Endodermal cell (in vitro differentiated cells): Measurements from ENCODE around the gene BAX. TPM values are rescaled to one million over a fixed set of nuclear protein-coding genes. Genes with fewer than 3 reads are reported as not detected.

Experiments
- DNase-seq: peaks from one replicate; pipeline ENCODE4 v3.0.0-alpha.2; 2017
- H3K27ac ChIP-seq: 2 replicates; pipeline ENCODE4 v1.5.1; 2013; ENCODE audit warnings: mild to moderate bottlenecking, low read depth, low read length, moderate library complexity
- H3K27me3 ChIP-seq: 2 replicates; pipeline ENCODE4 v1.6.1; 2013; ENCODE audit warnings: mild to moderate bottlenecking, low read length, moderate library complexity; ENCODE audit not compliant: insufficient read depth, control insufficient read depth, poor library complexity, severe bottlenecking
- H3K36me3 ChIP-seq: 2 replicates; pipeline ENCODE4 v1.7.0; 2013; ENCODE audit warnings: mild to moderate bottlenecking, low read length, moderate library complexity; ENCODE audit not compliant: control insufficient read depth, insufficient read depth
- H3K4me1 ChIP-seq: one replicate; pipeline ENCODE4 v1.7.0; 2013; ENCODE audit warnings: low read length; ENCODE audit not compliant: control insufficient read depth, insufficient read depth
- H3K4me3 ChIP-seq: 2 replicates; pipeline ENCODE4 v1.5.1; 2013; ENCODE audit warnings: mild to moderate bottlenecking, low read length, moderate library complexity
- H3K9ac ChIP-seq: 2 replicates; pipeline ENCODE4 v1.6.1; 2013; ENCODE audit warnings: mild to moderate bottlenecking, low read length, moderate library complexity; ENCODE audit not compliant: poor library complexity, severe bottlenecking; ENCODE audit errors: extremely low read depth
- H3K9me3 ChIP-seq: 2 replicates; pipeline ENCODE4 v1.6.1; 2013; ENCODE audit warnings: mild to moderate bottlenecking, low read length, moderate library complexity; ENCODE audit not compliant: control insufficient read depth
- H3K27ac Mint-ChIP-seq: 2 replicates; pipeline ENCODE4 v1.8.0; 2020; ENCODE audit warnings: mixed read lengths
- H3K27me3 Mint-ChIP-seq: 2 replicates; pipeline ENCODE4 v1.8.0; 2021; ENCODE audit warnings: mild to moderate bottlenecking, mixed read lengths; ENCODE audit not compliant: insufficient read depth
- H3K36me3 Mint-ChIP-seq: 2 replicates; pipeline ENCODE4 v1.8.0; 2020; ENCODE audit warnings: low read depth, mixed read lengths
- H3K4me1 Mint-ChIP-seq: 2 replicates; pipeline ENCODE4 v1.8.0; 2020; ENCODE audit warnings: mixed read lengths
- H3K4me3 Mint-ChIP-seq: 2 replicates; pipeline ENCODE4 v1.8.0; 2020; ENCODE audit warnings: mild to moderate bottlenecking, moderate library complexity, mixed read lengths
- H3K9me3 Mint-ChIP-seq: 2 replicates; pipeline ENCODE4 v1.8.0; 2020; ENCODE audit warnings: mild to moderate bottlenecking, mixed read lengths
- WGBS, 2 experiments: methylation state at CpG; one replicate each; pipeline versions ENCODE4 v1.1.5 to v1.1.7; 2013; ENCODE audit warnings: missing lambda C conversion rate in 2 of 2, mixed read lengths in 1 of 2; ENCODE audit not compliant: insufficient coverage in 1 of 2, insufficient read length in 1 of 2; 5-methylcytosine and 5-hydroxymethylcytosine counted together
- total RNA-seq, 2 donors: library from RNA; stranded (reverse); fragmentation: NEBNext Ultra II Directional in 1 of 2; extraction: Animal tissue kit (Norgen Biotek cat#: 25700) in 1 of 2; gene quantifications; 2 replicates in 1 of 2; 3 replicates in 1 of 2; pipeline ENCODE4 v1.2.1, GENCODE V29; 2021
- TF ChIP-seq, protein P1 (sequence below): fragments of 200-600 bp; sonication (generic); conservative IDR thresholded peaks from 2 replicates; pipeline ENCODE4 v1.5.0; 2021; ENCODE audit warnings: antibody characterized with exemption, mild to moderate bottlenecking

Gene BAX
- total RNA-seq, 2 donors from 2014 or later: 172 to 184 TPM

DNA sequence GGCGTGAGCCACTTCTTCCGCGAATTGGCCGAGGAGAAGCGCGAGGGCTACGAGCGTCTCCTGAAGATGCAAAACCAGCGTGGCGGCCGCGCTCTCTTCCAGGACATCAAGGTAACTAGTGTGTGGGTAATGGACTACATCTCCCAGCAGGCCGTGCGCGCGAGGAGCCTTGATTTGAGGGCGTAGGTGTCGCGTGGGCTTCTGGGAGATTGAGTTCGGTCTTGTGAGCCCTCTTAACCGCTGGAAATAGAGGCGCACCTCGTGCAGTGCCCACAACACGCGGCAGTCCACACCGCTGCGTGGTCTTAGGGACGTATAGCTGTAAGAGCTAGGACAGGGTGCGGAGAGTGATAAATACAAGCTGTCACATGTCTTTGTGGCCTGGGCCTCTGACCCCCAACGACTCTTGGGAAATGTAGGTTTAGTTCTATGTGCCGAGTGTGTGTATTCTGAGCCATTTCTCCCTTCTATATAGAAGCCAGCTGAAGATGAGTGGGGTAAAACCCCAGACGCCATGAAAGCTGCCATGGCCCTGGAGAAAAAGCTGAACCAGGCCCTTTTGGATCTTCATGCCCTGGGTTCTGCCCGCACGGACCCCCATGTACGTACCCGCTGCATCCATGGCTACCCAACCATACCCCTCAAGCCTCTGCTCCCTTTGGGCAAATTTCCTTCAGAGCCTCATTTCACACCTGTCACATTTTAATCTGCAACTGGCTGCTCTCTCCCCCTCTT is 11.3 kb downstream of the BAX start:
- Mint-ChIP-seq H3K27me3 (peaks cover 2% of the 10 kb centered on the region), H3K27ac (peak overlapping the region; percentile 98), H3K36me3 (peaks cover 56% of the 10 kb centered on the region), H3K9me3 (no peaks in the 10 kb centered on the region), H3K4me1 (peaks cover 20% of the 10 kb centered on the region), H3K4me3 (peak overlapping the region; percentile 100)
- 15 to 60% methylated on average over 7 to 36 of the region's 36 CpGs for WGBS, 2 experiments
- Histone ChIP-seq H3K9ac (peak overlapping the region; percentile 93), H3K9me3 (no peaks in the 10 kb centered on the region), H3K4me3 (peak overlapping the region; percentile 84), H3K36me3 (peaks cover 52% of the 10 kb centered on the region), H3K27ac (peak overlapping the region; percentile 91), H3K27me3 (no peaks in the 10 kb centered on the region), H3K4me1 (peaks cover 14% of the 10 kb centered on the region)
- peak; percentile 93 for DNase-seq
- TF ChIP-seq, protein P1, sequence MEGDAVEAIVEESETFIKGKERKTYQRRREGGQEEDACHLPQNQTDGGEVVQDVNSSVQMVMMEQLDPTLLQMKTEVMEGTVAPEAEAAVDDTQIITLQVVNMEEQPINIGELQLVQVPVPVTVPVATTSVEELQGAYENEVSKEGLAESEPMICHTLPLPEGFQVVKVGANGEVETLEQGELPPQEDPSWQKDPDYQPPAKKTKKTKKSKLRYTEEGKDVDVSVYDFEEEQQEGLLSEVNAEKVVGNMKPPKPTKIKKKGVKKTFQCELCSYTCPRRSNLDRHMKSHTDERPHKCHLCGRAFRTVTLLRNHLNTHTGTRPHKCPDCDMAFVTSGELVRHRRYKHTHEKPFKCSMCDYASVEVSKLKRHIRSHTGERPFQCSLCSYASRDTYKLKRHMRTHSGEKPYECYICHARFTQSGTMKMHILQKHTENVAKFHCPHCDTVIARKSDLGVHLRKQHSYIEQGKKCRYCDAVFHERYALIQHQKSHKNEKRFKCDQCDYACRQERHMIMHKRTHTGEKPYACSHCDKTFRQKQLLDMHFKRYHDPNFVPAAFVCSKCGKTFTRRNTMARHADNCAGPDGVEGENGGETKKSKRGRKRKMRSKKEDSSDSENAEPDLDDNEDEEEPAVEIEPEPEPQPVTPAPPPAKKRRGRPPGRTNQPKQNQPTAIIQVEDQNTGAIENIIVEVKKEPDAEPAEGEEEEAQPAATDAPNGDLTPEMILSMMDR: no peak

DNA sequence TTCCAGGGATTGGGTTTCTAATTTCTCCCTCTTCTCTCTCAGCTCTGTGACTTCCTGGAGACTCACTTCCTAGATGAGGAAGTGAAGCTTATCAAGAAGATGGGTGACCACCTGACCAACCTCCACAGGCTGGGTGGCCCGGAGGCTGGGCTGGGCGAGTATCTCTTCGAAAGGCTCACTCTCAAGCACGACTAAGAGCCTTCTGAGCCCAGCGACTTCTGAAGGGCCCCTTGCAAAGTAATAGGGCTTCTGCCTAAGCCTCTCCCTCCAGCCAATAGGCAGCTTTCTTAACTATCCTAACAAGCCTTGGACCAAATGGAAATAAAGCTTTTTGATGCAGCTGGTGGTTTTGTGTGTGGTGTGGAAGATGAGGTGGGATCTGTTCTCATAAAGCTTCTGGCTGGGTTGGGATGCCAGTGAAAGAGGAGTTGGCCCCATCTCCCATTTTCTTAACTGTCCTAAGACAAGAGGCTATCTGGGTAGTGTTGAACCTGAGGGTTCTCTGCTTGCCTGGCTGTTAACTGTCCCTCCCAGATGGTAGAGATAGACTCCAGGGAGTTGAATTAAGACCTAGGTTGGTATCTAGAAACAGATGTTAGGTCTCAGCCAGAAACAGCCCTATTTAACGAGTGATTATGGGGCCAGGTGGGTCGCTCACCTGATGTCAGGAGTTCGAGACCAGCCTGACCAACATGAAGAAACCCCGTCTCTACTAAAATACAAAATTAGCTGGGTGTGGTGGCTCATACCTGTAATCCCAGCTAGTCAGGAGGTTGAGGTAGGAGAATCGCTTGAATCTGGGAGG is 12.1 kb downstream of the BAX start:
- peak overlapping the region; percentile 98 for H3K27ac Mint-ChIP-seq

More for the DNA sequence above, 12.1 kb downstream of the BAX start:
- H3K4me3 ChIP-seq: peak overlapping the region; percentile 84
- H3K9ac ChIP-seq: peak overlapping the region; percentile 93
- H3K36me3 ChIP-seq: peaks cover 53% of the 10 kb centered on the region
- TF ChIP-seq, protein P1: no peak
- no peaks in the 10 kb centered on the region for H3K9me3 ChIP-seq
- peaks cover 20% of the 10 kb centered on the region for H3K4me1 Mint-ChIP-seq
- peaks cover 2% of the 10 kb centered on the region for H3K27me3 Mint-ChIP-seq
- no peaks in the 10 kb centered on the region for H3K9me3 Mint-ChIP-seq
- DNase-seq: no peak
- 89 to 98% methylated on average over 5 to 10 of the region's 10 CpGs for WGBS, 2 experiments
- no peaks in the 10 kb centered on the region for H3K27me3 ChIP-seq
- peaks cover 14% of the 10 kb centered on the region for H3K4me1 ChIP-seq
- H3K36me3 Mint-ChIP-seq: peaks cover 54% of the 10 kb centered on the region
- H3K4me3 Mint-ChIP-seq: peak overlapping the region; percentile 100
- no peak overlapping the region for H3K27ac ChIP-seq
